Prostate gland (tissue), 2 donors: ENCODE results near the gene AP1G2. TPM values are rescaled to one million over a fixed set of nuclear protein-coding genes. Genes with fewer than 3 reads are reported as not detected.
A peak's percentile ranks its signal among the peaks of the same experiment; 100 is the strongest.

ENCODE experiments used
- DNase-seq: peaks from one replicate; pipeline ENCODE4 v3.0.0-alpha.2; 2019; ENCODE audit warnings: low spot score
- H3K27ac ChIP-seq, 2 donors: fragments of 200-600 bp; sonication (generic); 2 replicates each; pipeline ENCODE4 v1.5.1; 2017 to 2019
- H3K27me3 ChIP-seq: fragments of 200-600 bp; sonication (generic); replicated peaks from 2 replicates; pipeline ENCODE4 v1.5.1; 2019; ENCODE audit not compliant: insufficient read depth
- H3K36me3 ChIP-seq, 2 donors: fragments of 200-600 bp; sonication (generic); 1 replicate in 1 of 2; 2 replicates in 1 of 2; pipeline versions ENCODE4 v1.5.1 to v1.8.1; 2017 to 2019
- H3K4me1 ChIP-seq: fragments of 200-600 bp; sonication (generic); replicated peaks from 2 replicates; pipeline ENCODE4 v1.5.1; 2019
- H3K4me3 ChIP-seq, 2 donors: fragments of 200-600 bp; sonication (generic); 2 replicates each; pipeline ENCODE4 v1.5.1; 2017 to 2019
- H3K9me3 ChIP-seq: fragments of 200-600 bp; sonication (generic); 2 replicates; pipeline ENCODE4 v1.5.1; 2017
- POLR2A ChIP-seq: fragments of 450-650 bp; IDR thresholded peaks from one replicate; pipeline ENCODE4 v1.6.1; 2016; ENCODE audit warnings: antibody characterized with exemption, mild to moderate bottlenecking
- POLR2AphosphoS5 ChIP-seq: sonication (generic); formaldehyde crosslinking; IDR thresholded peaks from one replicate; pipeline ENCODE4 v1.6.1; 2017; ENCODE audit warnings: antibody characterized with exemption
- WGBS: methylation state at CpG from one replicate; pipeline ENCODE4 v1.1.5; 2018; 5-methylcytosine and 5-hydroxymethylcytosine counted together
- intact Hi-C: fragments of 100-400 bp; cut with DNase I; formaldehyde crosslinking; loops from one replicate; pipeline ENCODE4 v1.14.2; 2022
- total RNA-seq, 2 donors: library from RNA; depleted of rRNA; stranded (reverse); fragments of >200 nt; gene quantifications; one replicate each; pipeline ENCODE4 v1.1.0, GENCODE V29; 2016
- TF ChIP-seq, protein P1 (sequence below), 4 experiments: fragments of 200-600 bp in 2 of 4; fragments of 450-650 bp in 2 of 4; sonication (generic) in 2 of 4; IDR thresholded peaks; 1 replicate in 3 of 4; 2 replicates in 1 of 4; pipeline ENCODE4 v1.5.1; 2016 to 2019; ENCODE audit warnings: antibody characterized with exemption in 4 of 4, mild to moderate bottlenecking in 2 of 4, moderate library complexity in 2 of 4

AP1G2 gene
- total RNA-seq, 2 donors from 2014 or later = 95.3 to 134 TPM

DNA sequence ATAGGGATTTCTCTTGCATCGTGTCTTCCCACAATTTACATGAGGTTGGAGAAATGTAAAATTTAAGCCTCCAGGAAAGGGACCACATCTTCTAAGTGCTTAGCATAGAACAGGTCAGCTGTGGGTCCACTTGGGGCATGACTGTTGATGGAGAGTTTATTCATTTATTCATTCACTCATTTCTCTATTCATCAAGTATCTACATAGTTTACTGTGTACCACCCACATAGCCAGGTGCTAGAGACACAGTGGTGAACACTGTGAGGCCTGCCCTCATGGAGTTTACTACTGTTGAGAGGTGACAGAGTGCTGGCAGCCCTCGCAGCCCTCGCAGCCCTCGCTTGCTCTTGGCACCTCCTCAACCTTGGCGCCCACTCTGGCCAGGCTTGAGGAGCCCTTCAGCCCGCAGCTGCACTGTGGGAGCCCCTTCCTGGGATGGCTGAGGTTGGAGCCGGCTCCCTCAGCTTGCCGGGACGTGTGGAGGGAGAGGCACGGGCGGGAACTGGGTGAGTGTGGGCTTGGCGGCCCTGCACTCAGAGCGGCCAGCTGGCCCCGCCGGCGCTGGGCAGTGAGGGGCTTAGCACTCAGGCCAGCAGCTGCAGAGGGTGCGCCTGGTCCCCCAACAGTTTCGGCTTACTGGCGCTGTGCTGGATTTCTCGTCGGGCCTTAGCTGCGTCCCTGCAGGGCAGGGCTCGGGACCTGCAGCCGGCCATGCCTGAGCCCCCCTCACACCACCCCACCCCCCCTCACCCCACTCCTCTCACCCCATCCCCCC, 12.7 kb upstream of the AP1G2 start:
- intact Hi-C loops = no loop called here
- no peak for DNase-seq
- no peaks in the 10 kb centered on the region for H3K36me3 ChIP-seq
- no peak overlapping the region for H3K4me3 ChIP-seq
- H3K27me3 ChIP-seq = peaks cover 21% of the 10 kb centered on the region
- no peaks in the 10 kb centered on the region for H3K9me3 ChIP-seq
- WGBS = 87% methylated on average over 24 of the region's 24 CpGs
- TF ChIP-seq, protein P1, sequence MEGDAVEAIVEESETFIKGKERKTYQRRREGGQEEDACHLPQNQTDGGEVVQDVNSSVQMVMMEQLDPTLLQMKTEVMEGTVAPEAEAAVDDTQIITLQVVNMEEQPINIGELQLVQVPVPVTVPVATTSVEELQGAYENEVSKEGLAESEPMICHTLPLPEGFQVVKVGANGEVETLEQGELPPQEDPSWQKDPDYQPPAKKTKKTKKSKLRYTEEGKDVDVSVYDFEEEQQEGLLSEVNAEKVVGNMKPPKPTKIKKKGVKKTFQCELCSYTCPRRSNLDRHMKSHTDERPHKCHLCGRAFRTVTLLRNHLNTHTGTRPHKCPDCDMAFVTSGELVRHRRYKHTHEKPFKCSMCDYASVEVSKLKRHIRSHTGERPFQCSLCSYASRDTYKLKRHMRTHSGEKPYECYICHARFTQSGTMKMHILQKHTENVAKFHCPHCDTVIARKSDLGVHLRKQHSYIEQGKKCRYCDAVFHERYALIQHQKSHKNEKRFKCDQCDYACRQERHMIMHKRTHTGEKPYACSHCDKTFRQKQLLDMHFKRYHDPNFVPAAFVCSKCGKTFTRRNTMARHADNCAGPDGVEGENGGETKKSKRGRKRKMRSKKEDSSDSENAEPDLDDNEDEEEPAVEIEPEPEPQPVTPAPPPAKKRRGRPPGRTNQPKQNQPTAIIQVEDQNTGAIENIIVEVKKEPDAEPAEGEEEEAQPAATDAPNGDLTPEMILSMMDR (IDR thresholded peaks at IDR 0.05) = no peak
- TF ChIP-seq POLR2AphosphoS5 (no peak), POLR2A (no peak)
- no peak overlapping the region for H3K27ac ChIP-seq
- no peaks in the 10 kb centered on the region for H3K4me1 ChIP-seq

DNA sequence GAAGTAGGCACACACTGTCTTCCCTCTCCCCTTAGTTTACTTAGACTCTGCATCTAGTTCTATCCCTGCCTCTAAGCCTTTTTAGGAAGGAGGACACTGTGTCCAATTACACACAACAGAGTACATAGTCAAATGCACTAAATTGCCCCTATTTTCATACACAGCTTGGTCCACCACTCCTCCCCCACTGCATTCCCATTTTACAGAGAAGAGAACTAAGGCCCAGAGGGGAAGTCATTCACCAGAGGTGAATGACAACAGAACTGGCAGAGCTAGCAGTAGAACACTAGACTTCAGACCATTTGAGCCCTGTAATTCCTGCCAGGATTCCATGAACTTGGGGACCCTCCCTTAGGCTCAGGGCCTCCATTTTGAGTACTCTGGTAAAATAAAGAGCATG, 12.1 kb upstream of the AP1G2 start:
- no peaks in the 10 kb centered on the region for H3K36me3 ChIP-seq
- TF ChIP-seq POLR2AphosphoS5 (no peak), POLR2A (no peak)
- TF ChIP-seq, protein P1 (IDR thresholded peaks at IDR 0.05) = no peak
- DNase-seq = no peak
- intact Hi-C loops = no loop called here
- peaks cover 22% of the 10 kb centered on the region for H3K27me3 ChIP-seq
- H3K27ac ChIP-seq = no peak overlapping the region
- H3K4me1 ChIP-seq = no peaks in the 10 kb centered on the region
- no peak overlapping the region for H3K4me3 ChIP-seq
- no peaks in the 10 kb centered on the region for H3K9me3 ChIP-seq

DNA sequence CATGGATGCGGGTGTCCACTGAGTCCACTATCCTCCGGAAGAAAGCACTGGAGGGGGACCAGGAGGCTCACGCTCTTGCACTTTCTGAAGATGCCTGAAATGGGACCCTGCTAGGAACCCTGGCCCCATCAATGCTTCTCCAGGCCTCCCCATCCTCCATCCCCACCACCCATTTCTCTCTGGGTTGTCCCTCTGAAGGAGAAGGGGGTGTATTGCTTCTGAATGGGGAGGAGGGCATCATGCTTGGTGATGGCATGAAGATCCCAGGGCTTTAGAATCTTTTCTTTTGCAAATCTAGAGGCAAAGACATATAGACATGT, 11.7 kb upstream of the AP1G2 start:
- Histone ChIP-seq H3K27me3 (peaks cover 22% of the 10 kb centered on the region), H3K4me3 (no peak overlapping the region), H3K9me3 (no peaks in the 10 kb centered on the region), H3K4me1 (no peaks in the 10 kb centered on the region), H3K27ac (peak overlapping the region in 1 of 2 donors; percentile 50), H3K36me3 (no peaks in the 10 kb centered on the region)
- WGBS = 46% methylated on average over 3 of the region's 3 CpGs
- TF ChIP-seq, protein P1 (IDR thresholded peaks at IDR 0.05) = no peak
- no peak for TF ChIP-seq POLR2AphosphoS5
- TF ChIP-seq POLR2A = no peak
- DNase-seq = no peak
- intact Hi-C loops = no loop called here

DNA sequence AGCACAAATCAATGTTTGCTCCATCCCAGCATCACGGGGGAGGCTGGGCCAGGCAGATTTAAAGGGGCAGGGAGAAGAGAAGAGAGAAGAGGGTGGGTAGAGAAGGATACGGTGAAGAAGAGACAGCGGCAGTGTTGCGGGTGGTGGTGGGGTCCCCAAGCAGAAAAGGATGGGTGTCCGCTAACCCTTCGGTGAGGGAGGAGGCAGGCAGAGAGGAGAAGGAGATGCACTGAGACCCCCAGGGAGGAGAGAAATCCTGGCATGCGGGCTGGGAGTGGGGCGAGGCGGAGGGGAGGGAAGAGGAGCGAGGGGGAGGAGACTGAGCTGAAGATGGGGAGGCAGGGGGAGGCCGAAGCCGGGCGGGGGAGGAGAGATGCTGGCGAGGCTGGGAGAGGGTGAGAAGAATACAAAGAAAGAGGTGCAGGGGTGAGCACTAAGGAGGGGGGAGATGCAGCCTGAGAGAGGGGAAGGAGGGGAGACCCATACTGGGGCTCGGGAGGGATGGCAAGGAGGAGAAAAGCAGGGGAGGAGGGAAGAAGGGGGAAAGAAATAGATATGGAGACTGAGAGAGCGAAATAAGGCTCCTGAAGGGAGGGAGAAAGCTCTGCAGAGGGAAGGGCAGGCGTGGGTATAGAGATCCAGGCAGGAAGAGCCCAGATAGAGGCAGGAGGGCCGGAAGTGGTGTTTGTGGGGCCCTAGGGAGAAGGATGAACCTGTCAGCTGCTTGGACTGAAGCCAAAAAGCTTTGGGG, 11.1 kb upstream of the AP1G2 start, which contains the start of gene JPH4:
JPH4 (minus strand) TSS at position 231 of the 751 bp plus-strand sequence. CDS start 1,337 bp downstream, outside the sequence.
- WGBS = 15% methylated on average over 18 of the region's 18 CpGs

More for the DNA sequence above, 11.1 kb upstream of the AP1G2 start, which contains the start of gene JPH4:
- TF ChIP-seq POLR2A (no peak), POLR2AphosphoS5 (no peak)
- TF ChIP-seq, protein P1 (IDR thresholded peaks at IDR 0.05) = no peak
- DNase-seq = no peak
- peaks cover 22% of the 10 kb centered on the region for H3K27me3 ChIP-seq
- intact Hi-C loops = no loop called here
- H3K4me1 ChIP-seq = no peaks in the 10 kb centered on the region
- peak within 1 kb of the TSS; percentile 26 to 50 for H3K27ac ChIP-seq
- peak within 1 kb of the TSS; percentile 20 to 25 for H3K4me3 ChIP-seq
- H3K9me3 ChIP-seq = no peaks in the 10 kb centered on the region
- no peaks in the 10 kb centered on the region for H3K36me3 ChIP-seq
